HG03108 (cell line): Measurements from ENCODE around the gene PI4KA.
"Not testable (repeated sequence)": the region's sequence is repeated elsewhere in the genome, so short reads cannot be mapped to it uniquely, and the experiment has no call there.

Experiments used
- ATAC-seq: cut with Tn5 transposase; IDR thresholded peaks from one replicate; pipeline ENCODE4 v1.9.1; 2021; ENCODE audit warnings: moderate library complexity; ENCODE audit not compliant: unreplicated experiment

The PI4KA gene

GRCh38 chr22:20779014-20779817, 79.4 kb downstream of the PI4KA start:
- ATAC-seq, result no peak

GRCh38 chr22:20777420-20778177, 81.0 kb downstream of the PI4KA start:
- ATAC-seq, result no peak

GRCh38 chr22:20776624-20777405, 81.8 kb downstream of the PI4KA start:
- no peak for ATAC-seq

GRCh38 chr22:20775342-20775895, 83.2 kb downstream of the PI4KA start:
- ATAC-seq, result no peak

- ATAC-seq, result no peak
These were observed 83.7 kb downstream of the PI4KA start for GRCh38 chr22:20774882-20775281.

- no peak for ATAC-seq
These were observed 84.8 kb downstream of the PI4KA start, which contains the start of gene SERPIND1 for GRCh38 chr22:20773793-20774212. Gene SERPIND1, plus strand, starts transcription at chr22:20774113. Its CDS starts 5,200 bp downstream, at chr22:20779313.

- ATAC-seq, result no peak
These were observed 86.5 kb downstream of the PI4KA start for GRCh38 chr22:20771918-20772625.

- ATAC-seq, result not testable (repeated sequence)
These were observed 89.2 kb downstream of the PI4KA start for GRCh38 chr22:20769496-20769826.

GRCh38 chr22:20766530-20766929, 92.1 kb downstream of the PI4KA start:
- ATAC-seq, result no peak

GRCh38 chr22:20765938-20766337, 92.7 kb downstream of the PI4KA start:
- ATAC-seq, result no peak

GRCh38 chr22:20764729-20765128, 93.9 kb downstream of the PI4KA start:
- no peak for ATAC-seq

- no peak for ATAC-seq
These were observed 94.2 kb downstream of the PI4KA start for GRCh38 chr22:20764471-20764720.

GRCh38 chr22:20763630-20764470, 94.8 kb downstream of the PI4KA start:
- ATAC-seq, result no peak

- no peak for ATAC-seq
These were observed 96.3 kb downstream of the PI4KA start for GRCh38 chr22:20762233-20762796.

GRCh38 chr22:20761536-20761935, 97.1 kb downstream of the PI4KA start:
- no peak for ATAC-seq

GRCh38 chr22:20760084-20760483, 98.5 kb downstream of the PI4KA start:
- ATAC-seq, result no peak

GRCh38 chr22:20758688-20759087, 99.9 kb downstream of the PI4KA start:
- no peak for ATAC-seq

GRCh38 chr22:20756846-20757245, 101.8 kb downstream of the PI4KA start:
- no peak for ATAC-seq

- ATAC-seq, result no peak
These were observed 105.7 kb downstream of the PI4KA start for GRCh38 chr22:20752873-20753272.
